ENCODE results near the gene ENTPD1. TPM values are rescaled to one million over a fixed set of nuclear protein-coding genes. Genes with fewer than 3 reads are reported as not detected.
"Not testable (repeated sequence)": the region's sequence is repeated elsewhere in the genome, so short reads cannot be mapped to it uniquely, and the experiment has no call there.

The ENTPD1 gene
- total RNA-seq, 1 donor from 2014 or later = 1.0 TPM

- Mint-ChIP-seq H3K4me3 (no peak overlapping the region), H3K27me3 (peaks cover 3% of the 10 kb centered on the region), H3K4me1 (ENCODE audit: unreplicated experiment) (no peaks in the 10 kb centered on the region), H3K9me3 (no peaks in the 10 kb centered on the region), H3K27ac (no peak overlapping the region), H3K36me3 (no peaks in the 10 kb centered on the region)
- DNase-seq (ENCODE audit: extremely low spot score, unreplicated experiment) = no peak
- TF ChIP-seq, protein P1, sequence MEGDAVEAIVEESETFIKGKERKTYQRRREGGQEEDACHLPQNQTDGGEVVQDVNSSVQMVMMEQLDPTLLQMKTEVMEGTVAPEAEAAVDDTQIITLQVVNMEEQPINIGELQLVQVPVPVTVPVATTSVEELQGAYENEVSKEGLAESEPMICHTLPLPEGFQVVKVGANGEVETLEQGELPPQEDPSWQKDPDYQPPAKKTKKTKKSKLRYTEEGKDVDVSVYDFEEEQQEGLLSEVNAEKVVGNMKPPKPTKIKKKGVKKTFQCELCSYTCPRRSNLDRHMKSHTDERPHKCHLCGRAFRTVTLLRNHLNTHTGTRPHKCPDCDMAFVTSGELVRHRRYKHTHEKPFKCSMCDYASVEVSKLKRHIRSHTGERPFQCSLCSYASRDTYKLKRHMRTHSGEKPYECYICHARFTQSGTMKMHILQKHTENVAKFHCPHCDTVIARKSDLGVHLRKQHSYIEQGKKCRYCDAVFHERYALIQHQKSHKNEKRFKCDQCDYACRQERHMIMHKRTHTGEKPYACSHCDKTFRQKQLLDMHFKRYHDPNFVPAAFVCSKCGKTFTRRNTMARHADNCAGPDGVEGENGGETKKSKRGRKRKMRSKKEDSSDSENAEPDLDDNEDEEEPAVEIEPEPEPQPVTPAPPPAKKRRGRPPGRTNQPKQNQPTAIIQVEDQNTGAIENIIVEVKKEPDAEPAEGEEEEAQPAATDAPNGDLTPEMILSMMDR (conservative IDR thresholded peaks at IDR 0.05) = no peak
Observed at GRCh38 chr10:95761939-95762492, 6.1 kb downstream of the ENTPD1 start.

- no peak for DNase-seq (ENCODE audit: extremely low spot score, unreplicated experiment)
- no peaks in the 10 kb centered on the region for H3K27me3 Mint-ChIP-seq
- no peak overlapping the region for H3K4me3 Mint-ChIP-seq
- H3K36me3 Mint-ChIP-seq = no peaks in the 10 kb centered on the region
- no peaks in the 10 kb centered on the region for H3K4me1 Mint-ChIP-seq (ENCODE audit: unreplicated experiment)
- TF ChIP-seq, protein P1 (conservative IDR thresholded peaks at IDR 0.05) = no peak
- no peak overlapping the region for H3K27ac Mint-ChIP-seq
- H3K9me3 Mint-ChIP-seq = no peaks in the 10 kb centered on the region
Observed at GRCh38 chr10:95767884-95768556, 12.1 kb downstream of the ENTPD1 start.

DNA sequence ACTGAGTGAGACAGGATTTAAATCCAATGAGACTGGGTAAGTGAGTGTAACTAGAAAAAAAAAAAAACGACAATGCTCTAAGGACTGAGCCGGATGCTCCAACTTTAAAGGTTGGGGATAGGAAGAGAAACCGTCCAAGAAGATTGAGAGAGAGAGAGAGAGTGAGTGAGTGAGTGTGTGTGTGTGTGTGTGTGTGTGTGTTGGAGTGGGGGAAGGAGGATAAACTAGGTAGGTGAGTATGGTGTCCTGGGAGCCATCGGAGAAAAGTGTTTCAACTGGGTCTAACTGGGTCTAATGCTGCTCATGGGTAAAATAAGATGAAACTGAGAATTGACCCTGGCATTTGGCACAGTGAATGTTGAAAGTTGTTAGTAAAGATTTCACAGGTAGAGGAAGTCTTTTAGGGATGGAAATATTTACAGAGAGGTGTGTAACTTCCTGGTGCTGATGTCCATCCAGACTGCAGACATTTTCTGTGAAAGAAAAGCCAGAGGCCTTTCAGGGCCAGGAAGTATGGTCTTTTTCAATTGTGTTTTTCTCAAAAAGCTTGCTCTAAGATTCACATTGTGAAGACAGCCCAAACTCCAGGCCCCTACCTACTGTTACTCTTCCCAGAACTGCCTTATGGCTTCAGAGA, 14.2 kb downstream of the ENTPD1 start:
- Mint-ChIP-seq H3K36me3 (no peaks in the 10 kb centered on the region), H3K9me3 (no peaks in the 10 kb centered on the region), H3K4me3 (no peak overlapping the region), H3K27me3 (peaks cover under 1% of the 10 kb centered on the region), H3K27ac (no peak overlapping the region), H3K4me1 (ENCODE audit: unreplicated experiment) (no peaks in the 10 kb centered on the region)
- TF ChIP-seq, protein P1 (conservative IDR thresholded peaks at IDR 0.05) = no peak
- DNase-seq (ENCODE audit: extremely low spot score, unreplicated experiment) = no peak

DNA sequence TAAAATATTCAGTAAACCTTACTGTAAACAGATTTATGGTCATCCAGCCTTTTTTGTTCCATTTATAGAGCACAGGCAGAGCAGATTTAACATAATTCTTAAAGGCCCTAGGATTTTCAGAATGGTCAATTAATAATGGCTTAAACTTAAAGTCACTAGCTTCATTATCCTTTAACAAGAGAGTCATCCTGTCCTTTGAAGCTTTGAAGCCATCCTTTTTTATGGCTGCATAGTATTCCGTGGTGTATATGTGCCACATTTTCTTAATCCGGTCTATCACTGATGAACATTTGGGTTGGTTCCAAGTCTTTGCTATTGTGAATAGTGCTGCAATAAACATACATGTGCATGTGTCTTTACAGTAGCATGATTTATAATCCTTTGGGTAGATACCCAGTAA, 17.5 kb downstream of the ENTPD1 start:
- not testable (repeated sequence) for H3K4me1 Mint-ChIP-seq (ENCODE audit: unreplicated experiment); H3K4me3 Mint-ChIP-seq; H3K36me3 Mint-ChIP-seq; H3K9me3 Mint-ChIP-seq; H3K27me3 Mint-ChIP-seq; H3K27ac Mint-ChIP-seq; DNase-seq (ENCODE audit: extremely low spot score, unreplicated experiment)

GRCh38 chr10:95777638-95778037, 21.7 kb downstream of the ENTPD1 start:
- not testable (repeated sequence) for DNase-seq (ENCODE audit: extremely low spot score, unreplicated experiment); H3K4me3 Mint-ChIP-seq; H3K4me1 Mint-ChIP-seq (ENCODE audit: unreplicated experiment); H3K27ac Mint-ChIP-seq; H3K9me3 Mint-ChIP-seq; H3K36me3 Mint-ChIP-seq
- peaks cover 11% of the 10 kb centered on the region for H3K27me3 Mint-ChIP-seq

GRCh38 chr10:95782318-95782717, 26.4 kb downstream of the ENTPD1 start:
- no peak for DNase-seq (ENCODE audit: extremely low spot score, unreplicated experiment)
- TF ChIP-seq, protein P1 (conservative IDR thresholded peaks at IDR 0.05) = no peak
- H3K9me3 Mint-ChIP-seq = no peaks in the 10 kb centered on the region
- no peaks in the 10 kb centered on the region for H3K4me1 Mint-ChIP-seq (ENCODE audit: unreplicated experiment)
- H3K27me3 Mint-ChIP-seq = peaks cover 17% of the 10 kb centered on the region
- H3K27ac Mint-ChIP-seq = no peak overlapping the region
- no peak overlapping the region for H3K4me3 Mint-ChIP-seq
- H3K36me3 Mint-ChIP-seq = no peaks in the 10 kb centered on the region

All from type B pancreatic cell (in vitro differentiated cells).